ENCODE data around the gene DLG2. TPM values are rescaled to one million over a fixed set of nuclear protein-coding genes. Genes with fewer than 3 reads are reported as not detected.

Gene DLG2
- total RNA-seq, 1 experiment from 2014 or later = 17.5 TPM

DNA sequence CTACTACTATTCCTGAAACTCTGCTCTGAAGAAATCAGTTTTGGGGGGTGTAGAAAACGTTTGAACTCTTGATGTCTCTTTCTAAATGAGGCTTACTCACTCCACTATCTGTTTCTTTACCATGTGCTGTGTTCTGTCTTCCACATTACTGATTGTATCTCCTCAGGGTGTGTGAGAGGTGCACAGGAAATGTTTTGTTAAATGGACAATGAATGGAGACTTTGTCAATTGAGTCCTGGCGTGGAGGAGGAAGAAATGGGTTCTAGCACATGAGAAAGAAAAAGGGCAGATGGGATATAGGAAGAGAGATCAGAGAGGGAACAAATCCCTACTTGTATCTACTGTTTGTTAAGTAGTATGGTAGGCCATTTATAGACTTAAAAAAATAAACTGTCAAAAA lies 1763.9 kb downstream of the DLG2 start:
- no peaks in the 10 kb centered on the region for H3K4me1 Mint-ChIP-seq

GRCh38 chr11:83862691-83863090 lies 1764.5 kb downstream of the DLG2 start:
- ATAC-seq = no peak
- peaks cover 33% of the 10 kb centered on the region for H3K9me3 Mint-ChIP-seq
- H3K36me3 Mint-ChIP-seq = peaks cover 16% of the 10 kb centered on the region
- CTCF ChIA-PET = interaction anchor here (1.0 kb wide), 1 partner anchor 26 kb away, joined by 4 read pairs; no protein-coding TSS in a partner anchor
- H3K4me3 Mint-ChIP-seq = no peak overlapping the region
- no peak for DNase-seq (ENCODE audit: low spot score)
- POLR2A ChIA-PET = no interaction called here
- no peak for TF ChIP-seq MYBL2 (CRISPR knock-in tag; IDR thresholded peaks at IDR 0.05)
- TF ChIP-seq HMGA2 (CRISPR knock-in tag; IDR thresholded peaks at IDR 0.05) = no peak
- no peak for TF ChIP-seq FOXP1 (CRISPR knock-in tag; IDR thresholded peaks at IDR 0.05; ENCODE audit: borderline replicate concordance)
- TF ChIP-seq ZNF396 (CRISPR knock-in tag; IDR thresholded peaks at IDR 0.05; ENCODE audit: borderline replicate concordance) = no peak
- TF ChIP-seq IRF1 (CRISPR knock-in tag; IDR thresholded peaks at IDR 0.05) = no peak
- TF ChIP-seq GTF2I (CRISPR knock-in tag; conservative IDR thresholded peaks at IDR 0.05) = no peak
- no peak for TF ChIP-seq MXD4 (CRISPR knock-in tag; IDR thresholded peaks at IDR 0.05; ENCODE audit: borderline replicate concordance)
- no peak for TF ChIP-seq E2F4 (CRISPR knock-in tag; IDR thresholded peaks at IDR 0.05; ENCODE audit: borderline replicate concordance, low read depth)
- TF ChIP-seq ATF2 (CRISPR knock-in tag; IDR thresholded peaks at IDR 0.05; ENCODE audit: borderline replicate concordance, low read depth) = no peak
- no peak for TF ChIP-seq AR (CRISPR knock-in tag; IDR thresholded peaks at IDR 0.05)
- no peak overlapping the region for H3K27ac Mint-ChIP-seq
- H3K4me1 Mint-ChIP-seq = no peaks in the 10 kb centered on the region
- no peaks in the 10 kb centered on the region for H3K27me3 Mint-ChIP-seq (ENCODE audit: low read depth)

More for the DNA sequence above, 1763.9 kb downstream of the DLG2 start:
- no peak overlapping the region for H3K27ac Mint-ChIP-seq
- ChIA-PET POLR2A (no interaction called here), CTCF (interaction anchor here (1.0 kb wide), 1 partner anchor 27 kb away, joined by 4 read pairs; no protein-coding TSS in a partner anchor)
- H3K4me3 Mint-ChIP-seq = no peak overlapping the region
- no peaks in the 10 kb centered on the region for H3K27me3 Mint-ChIP-seq (ENCODE audit: low read depth)
- ATAC-seq (no peak), DNase-seq (ENCODE audit: low spot score) (no peak)
- TF ChIP-seq, protein P1, sequence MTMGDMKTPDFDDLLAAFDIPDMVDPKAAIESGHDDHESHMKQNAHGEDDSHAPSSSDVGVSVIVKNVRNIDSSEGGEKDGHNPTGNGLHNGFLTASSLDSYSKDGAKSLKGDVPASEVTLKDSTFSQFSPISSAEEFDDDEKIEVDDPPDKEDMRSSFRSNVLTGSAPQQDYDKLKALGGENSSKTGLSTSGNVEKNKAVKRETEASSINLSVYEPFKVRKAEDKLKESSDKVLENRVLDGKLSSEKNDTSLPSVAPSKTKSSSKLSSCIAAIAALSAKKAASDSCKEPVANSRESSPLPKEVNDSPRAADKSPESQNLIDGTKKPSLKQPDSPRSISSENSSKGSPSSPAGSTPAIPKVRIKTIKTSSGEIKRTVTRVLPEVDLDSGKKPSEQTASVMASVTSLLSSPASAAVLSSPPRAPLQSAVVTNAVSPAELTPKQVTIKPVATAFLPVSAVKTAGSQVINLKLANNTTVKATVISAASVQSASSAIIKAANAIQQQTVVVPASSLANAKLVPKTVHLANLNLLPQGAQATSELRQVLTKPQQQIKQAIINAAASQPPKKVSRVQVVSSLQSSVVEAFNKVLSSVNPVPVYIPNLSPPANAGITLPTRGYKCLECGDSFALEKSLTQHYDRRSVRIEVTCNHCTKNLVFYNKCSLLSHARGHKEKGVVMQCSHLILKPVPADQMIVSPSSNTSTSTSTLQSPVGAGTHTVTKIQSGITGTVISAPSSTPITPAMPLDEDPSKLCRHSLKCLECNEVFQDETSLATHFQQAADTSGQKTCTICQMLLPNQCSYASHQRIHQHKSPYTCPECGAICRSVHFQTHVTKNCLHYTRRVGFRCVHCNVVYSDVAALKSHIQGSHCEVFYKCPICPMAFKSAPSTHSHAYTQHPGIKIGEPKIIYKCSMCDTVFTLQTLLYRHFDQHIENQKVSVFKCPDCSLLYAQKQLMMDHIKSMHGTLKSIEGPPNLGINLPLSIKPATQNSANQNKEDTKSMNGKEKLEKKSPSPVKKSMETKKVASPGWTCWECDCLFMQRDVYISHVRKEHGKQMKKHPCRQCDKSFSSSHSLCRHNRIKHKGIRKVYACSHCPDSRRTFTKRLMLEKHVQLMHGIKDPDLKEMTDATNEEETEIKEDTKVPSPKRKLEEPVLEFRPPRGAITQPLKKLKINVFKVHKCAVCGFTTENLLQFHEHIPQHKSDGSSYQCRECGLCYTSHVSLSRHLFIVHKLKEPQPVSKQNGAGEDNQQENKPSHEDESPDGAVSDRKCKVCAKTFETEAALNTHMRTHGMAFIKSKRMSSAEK (CRISPR knock-in tag; IDR thresholded peaks at IDR 0.05; ENCODE audit: borderline replicate concordance) = no peak
- no peak for TF ChIP-seq ZNF121 (CRISPR knock-in tag; IDR thresholded peaks at IDR 0.05)
- TF ChIP-seq ETV6 (CRISPR knock-in tag; IDR thresholded peaks at IDR 0.05) = no peak
- no peak for TF ChIP-seq CREM (CRISPR knock-in tag; IDR thresholded peaks at IDR 0.05)
- H3K9me3 Mint-ChIP-seq = peaks cover 27% of the 10 kb centered on the region
- H3K36me3 Mint-ChIP-seq = peaks cover 16% of the 10 kb centered on the region

Measured in WTC11 (cell line).